Endothelial cell of umbilical vein (primary cell): ENCODE measurements around the gene KYAT1. TPM values are rescaled to one million over a fixed set of nuclear protein-coding genes. Genes with fewer than 3 reads are reported as not detected.

Source experiments
- BruUV-seq: library from RNA; stranded (reverse); fragments of 400-500 nt; replicated peaks from 2 replicates; lab custom pipeline; 2021; lab: Mats Ljungman, UMichigan
- CTCF ChIA-PET: fragments of 300-600, 350-600 bp; sonication (Branson Sonifier 250); formaldehyde crosslinking; loops from one replicate; lab custom pipeline; 2021; ENCODE audit warnings: antibody characterized with exemption, inconsistent platforms; lab: Charles Lee
- POLR2A ChIA-PET: fragments of 300-600, 350-600 bp; sonication (Branson Sonifier 250); formaldehyde crosslinking; loops from one replicate; lab custom pipeline; 2021; ENCODE audit warnings: antibody characterized with exemption, inconsistent platforms; lab: Charles Lee
- DNase-seq: peaks from one replicate; pipeline ENCODE4 v3.0.0-alpha.2; 2011; ENCODE audit warnings: low read depth, low spot score
- FAIRE-seq: peaks from 2 replicates; lab custom pipeline; 2011; peaks lifted over from hg19 to GRCh38; lab: Jason Lieb, UNC
- H2AFZ ChIP-seq: 2 replicates; pipeline ENCODE4 v1.6.0; 2012; ENCODE audit warnings: low read depth, low read length, control low read depth, inconsistent platforms
- H3K27ac ChIP-seq: 2 replicates; pipeline ENCODE4 v1.5.1; 2011; ENCODE audit warnings: low read depth, mild to moderate bottlenecking, control low read depth, low read length, moderate library complexity; ENCODE audit not compliant: insufficient read depth
- H3K27me3 ChIP-seq, 2 experiments: 2 replicates each; pipeline versions ENCODE4 v1.6.0 to v1.6.1; 2011; ENCODE audit warnings: low read length in 2 of 2, mixed read lengths in 1 of 2; ENCODE audit not compliant: control insufficient read depth in 2 of 2, insufficient read depth in 2 of 2
- H3K36me3 ChIP-seq, 2 experiments: 2 replicates in 1 of 2; 3 replicates in 1 of 2; pipeline ENCODE4 v1.5.1; 2011; ENCODE audit warnings: low read length in 2 of 2, mild to moderate bottlenecking in 1 of 2, moderate library complexity in 1 of 2; ENCODE audit not compliant: control insufficient read depth in 2 of 2, insufficient read depth in 2 of 2; ENCODE audit errors: extremely low read depth in 1 of 2
- H3K4me1 ChIP-seq: 3 replicates; pipeline ENCODE4 v1.5.1; 2011; ENCODE audit warnings: mild to moderate bottlenecking, low read length; ENCODE audit not compliant: control insufficient read depth, insufficient read depth; ENCODE audit errors: extremely low read depth
- H3K4me2 ChIP-seq: 2 replicates; pipeline ENCODE4 v1.6.1; 2011; ENCODE audit warnings: low read length, control low read depth, mixed read lengths; ENCODE audit not compliant: insufficient read depth
- H3K4me3 ChIP-seq, 3 experiments: fragments of 200-600 bp in 1 of 3; sonication (generic), shearing (Covaris generic) in 1 of 3; replicated peaks in 1 of 3; 2 replicates each; pipeline ENCODE4 v1.5.1; 2011 to 2016; ENCODE audit warnings: control low read depth in 3 of 3, low read length in 3 of 3, mild to moderate bottlenecking in 2 of 3, inconsistent platforms in 1 of 3, low read depth in 1 of 3, moderate library complexity in 1 of 3; ENCODE audit not compliant: insufficient read depth in 1 of 3
- H3K79me2 ChIP-seq: 2 replicates; pipeline ENCODE4 v1.6.0; 2012; ENCODE audit warnings: low read length, inconsistent platforms; ENCODE audit not compliant: control insufficient read depth, insufficient read depth
- H3K9ac ChIP-seq: replicated peaks from 2 replicates; pipeline ENCODE3; 2011; ENCODE audit warnings: low read length, control low read depth; ENCODE audit not compliant: insufficient read depth; ENCODE audit errors: extremely low read depth
- H3K9me1 ChIP-seq: replicated peaks from 3 replicates; pipeline ENCODE4 v1.6.0; 2011; ENCODE audit warnings: mild to moderate bottlenecking, low read length; ENCODE audit not compliant: control insufficient read depth, insufficient read depth; ENCODE audit errors: extremely low read depth
- H3K9me3 ChIP-seq: replicated peaks from 2 replicates; pipeline ENCODE4 v1.5.1; 2012; ENCODE audit warnings: low read length, inconsistent platforms; ENCODE audit not compliant: control insufficient read depth, insufficient read depth
- H4K20me1 ChIP-seq: replicated peaks from 2 replicates; pipeline ENCODE3; 2011; ENCODE audit warnings: mild to moderate bottlenecking, low read length; ENCODE audit not compliant: control insufficient read depth, insufficient read depth; ENCODE audit errors: extremely low read depth
- CTCF ChIP-seq, 2 donors: IDR thresholded peaks; 1 replicate in 1 of 2; 2 replicates in 1 of 2; pipeline ENCODE4 v1.5.1; 2011; ENCODE audit warnings: low read length in 2 of 2, mild to moderate bottlenecking in 2 of 2, moderate library complexity in 2 of 2, control low read depth in 1 of 2, inconsistent platforms in 1 of 2, low read depth in 1 of 2; ENCODE audit not compliant: insufficient read depth in 1 of 2; ENCODE audit errors: extremely low read depth in 1 of 2
- EZH2 ChIP-seq: IDR thresholded peaks from 2 replicates; pipeline ENCODE4 v1.6.1; 2012; ENCODE audit warnings: borderline replicate concordance, low read depth, mild to moderate bottlenecking, moderate library complexity, low read length, inconsistent platforms; ENCODE audit not compliant: severe bottlenecking
- FOS ChIP-seq: IDR thresholded peaks from 2 replicates; pipeline ENCODE4 v1.6.1; 2011; ENCODE audit warnings: mild to moderate bottlenecking, low read length, moderate library complexity, borderline replicate concordance; ENCODE audit not compliant: insufficient read depth
- GATA2 ChIP-seq: IDR thresholded peaks from 2 replicates; pipeline ENCODE4 v1.7.0; 2011; ENCODE audit warnings: low read depth, mild to moderate bottlenecking, moderate library complexity, mixed read lengths, low read length; ENCODE audit not compliant: insufficient read length, insufficient read depth
- JUN ChIP-seq: IDR thresholded peaks from 2 replicates; pipeline ENCODE4 v1.6.1; 2011; ENCODE audit warnings: borderline replicate concordance, low read depth; ENCODE audit not compliant: insufficient read length, insufficient read depth
- MAX ChIP-seq: IDR thresholded peaks from 2 replicates; pipeline ENCODE4 v1.6.1; 2011; ENCODE audit not compliant: insufficient read depth, insufficient read length
- MYC ChIP-seq: IDR thresholded peaks from one replicate; pipeline ENCODE4 v1.6.1; 2011; ENCODE audit warnings: mild to moderate bottlenecking, low read depth, low read length
- POLR2A ChIP-seq: IDR thresholded peaks from 2 replicates; pipeline ENCODE4 v1.6.1; 2012; ENCODE audit warnings: low read depth, mild to moderate bottlenecking, control low read depth, low read length
- POLR2AphosphoS5 ChIP-seq: IDR thresholded peaks from 2 replicates; pipeline ENCODE4 v1.6.1; 2012; ENCODE audit warnings: low read depth, mild to moderate bottlenecking, control low read depth, low read length, moderate library complexity; ENCODE audit not compliant: insufficient read depth
- dilution Hi-C: fragments of 300-500 bp; cut with MboI; formaldehyde crosslinking; loops from one replicate; pipeline ENCODE4 v1.15.0; 2019; ENCODE audit warnings: low sequenced_read_pairs; ENCODE audit not compliant: extremely low pct_ligation_motif_present
- intact Hi-C: fragments of 100-400 bp; cut with micrococcal nuclease; formaldehyde crosslinking; loops from one replicate; pipeline ENCODE4 v1.10.0; 2022
- polyA plus RNA-seq, 4 experiments: library from polyadenylated mRNA; depleted of rRNA in 3 of 4; stranded (reverse) in 3 of 4; unstranded in 1 of 4; fragments of >200 nt; gene quantifications; 2 replicates each; pipeline versions ENCODE4 v1.2.1 to v1.2.3, GENCODE V29; 2011 to 2012; ENCODE audit warnings: missing spikeins in 1 of 4
- total RNA-seq: library from RNA; stranded (reverse); gene quantifications from 2 replicates; pipeline ENCODE4 v1.2.3, GENCODE V29; 2021

Gene KYAT1
- total and polyA plus RNA-seq, 2 donors (not counting 3 experiments of a cell fraction or from before 2014, with no cell fraction given) = 7.2 to 9.6 TPM

DNA sequence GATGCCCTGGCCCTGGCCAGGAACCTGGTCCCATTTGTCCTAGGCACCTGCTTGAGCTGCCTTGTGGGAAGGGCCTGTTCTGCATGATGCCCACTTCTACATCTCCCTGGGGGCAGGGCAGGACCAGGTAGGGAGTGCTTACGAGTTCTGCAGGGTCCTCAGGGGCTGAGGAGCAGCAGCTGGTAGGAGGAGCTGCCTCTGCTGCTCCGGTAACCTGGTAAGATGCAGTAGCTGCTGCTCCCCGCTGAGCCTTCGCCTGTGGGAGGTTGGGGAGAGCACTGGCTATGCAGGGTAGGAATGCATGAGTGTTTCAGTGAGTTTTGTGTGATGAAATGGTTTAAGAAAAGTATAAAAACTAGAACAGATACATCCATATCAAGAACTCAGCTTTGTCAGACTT, 13.8 kb upstream of the KYAT1 start:
- intact Hi-C loops = no loop called here
- ChIA-PET POLR2A (no interaction called here), CTCF (no interaction called here)
- DNase-seq = no peak
- no peaks in the 10 kb centered on the region for H3K27me3 ChIP-seq
- no peak for TF ChIP-seq GATA2
- no peak for TF ChIP-seq FOS
- TF ChIP-seq MYC = no peak
- TF ChIP-seq CTCF (IDR thresholded peaks at IDR 0.05; ENCODE audit: extremely low read depth in 1 of 2, insufficient read depth in 1 of 2, low read depth in 1 of 2, low read length in 2 of 2) = no peak
- no peak for TF ChIP-seq POLR2A
- TF ChIP-seq POLR2AphosphoS5 = no peak
- no peak for TF ChIP-seq EZH2
- TF ChIP-seq JUN = no peak
- TF ChIP-seq MAX = no peak
- BruUV-seq = no TSS peak
- H4K20me1 ChIP-seq = no peaks in the 10 kb centered on the region
- no peak overlapping the region for H3K9ac ChIP-seq
- H3K9me1 ChIP-seq = no peaks in the 10 kb centered on the region
- no peak for FAIRE-seq
- H3K79me2 ChIP-seq = peaks cover 89% of the 10 kb centered on the region
- no peak overlapping the region for H3K4me2 ChIP-seq
- no peaks in the 10 kb centered on the region for H3K9me3 ChIP-seq
- peaks cover 18 to 30% of the 10 kb centered on the region in 2 experiments for H3K36me3 ChIP-seq
- no peak overlapping the region for H3K27ac ChIP-seq
- dilution Hi-C loops = no loop called here
- H2AFZ ChIP-seq = no peak overlapping the region
- no peak overlapping the region for H3K4me3 ChIP-seq
- peaks cover 19% of the 10 kb centered on the region for H3K4me1 ChIP-seq
